NCI-H1092 treated with DMSO at 0.1 percent for 48 hours (cell line): Measurements from ENCODE around the gene ARHGAP9.
"Not testable (repeated sequence)": the region's sequence is repeated elsewhere in the genome, so short reads cannot be mapped to it uniquely, and the experiment has no call there.

Source experiments
- DNase-seq: peaks from one replicate; lab custom pipeline; 2025; lab: John Stamatoyannopoulos, UW

ARHGAP9 gene

GRCh38 chr12:57479376-57480115 is at the start of gene ARHGAP9:
Gene ARHGAP9, minus strand, starts transcription at chr12:57479866. Its CDS starts 460 bp downstream, at chr12:57479406.
- DNase-seq = no peak

DNA sequence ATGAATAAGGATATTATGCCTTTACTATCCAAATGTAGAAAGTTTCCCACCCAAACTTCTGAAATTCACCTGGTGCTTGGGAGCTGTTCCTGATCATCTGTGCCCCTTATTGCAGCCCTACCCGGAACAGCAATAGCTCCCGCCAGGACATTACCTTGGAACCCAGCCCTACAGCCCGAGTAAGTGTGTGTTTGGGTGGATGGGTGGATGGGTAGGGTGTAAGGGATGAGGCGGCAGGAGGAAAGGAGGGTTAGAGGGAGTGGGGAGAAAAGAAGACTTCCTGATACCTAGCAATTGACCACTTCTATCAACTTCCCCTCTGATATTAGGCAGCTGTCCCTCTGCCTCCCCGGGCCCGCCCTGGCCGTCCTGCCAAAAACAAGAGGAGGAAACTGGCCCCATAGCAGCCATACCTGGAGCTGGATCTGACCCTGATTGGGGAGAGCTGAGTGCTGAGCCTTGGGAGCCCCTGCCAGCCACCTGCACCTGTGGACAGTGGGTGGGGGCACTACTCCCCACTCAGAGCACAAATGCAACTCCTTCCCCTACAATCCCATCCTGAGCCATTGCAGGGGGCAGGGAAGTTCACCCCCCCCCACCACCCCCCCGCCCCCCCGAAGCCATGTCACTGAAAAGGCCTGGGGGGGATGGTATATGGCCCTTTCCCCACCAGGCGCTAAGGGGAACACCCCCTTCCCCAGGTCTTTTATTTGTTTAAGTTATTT is 49.3 kb upstream of the ARHGAP9 start:
- no peak for DNase-seq

- no peak for DNase-seq
Measured at GRCh38 chr12:57528176-57528575, 48.5 kb upstream of the ARHGAP9 start.

GRCh38 chr12:57527184-57527583 is 47.5 kb upstream of the ARHGAP9 start:
- DNase-seq = no peak

DNA sequence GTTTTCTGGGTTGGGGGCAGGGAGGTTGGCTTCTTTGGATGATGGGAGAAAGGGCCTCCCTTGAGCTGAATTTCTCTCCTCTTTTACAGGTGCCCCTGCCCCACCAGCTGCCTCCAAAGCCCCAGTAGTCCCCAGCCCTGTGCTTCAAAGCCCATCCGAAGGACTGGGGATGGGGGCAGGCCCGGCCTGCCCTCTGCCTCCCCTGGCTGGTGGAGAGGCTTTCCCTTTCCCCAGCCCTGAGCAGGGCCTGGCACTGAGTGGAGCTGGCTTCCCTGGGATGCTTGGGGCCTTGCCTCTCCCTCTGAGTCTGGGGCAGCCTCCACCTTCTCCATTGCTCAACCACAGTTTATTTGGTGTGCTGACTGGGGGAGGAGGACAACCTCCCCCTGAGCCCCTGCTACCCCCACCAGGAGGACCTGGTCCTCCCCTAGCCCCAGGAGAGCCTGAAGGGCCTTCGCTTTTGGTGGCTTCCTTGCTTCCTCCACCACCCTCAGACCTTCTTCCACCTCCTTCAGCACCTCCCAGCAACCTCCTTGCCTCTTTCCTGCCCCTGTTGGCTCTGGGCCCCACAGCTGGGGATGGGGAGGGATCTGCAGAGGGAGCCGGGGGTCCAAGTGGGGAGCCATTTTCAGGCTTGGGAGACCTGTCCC is 46.9 kb upstream of the ARHGAP9 start:
- DNase-seq = no peak

- no peak for DNase-seq
Measured at GRCh38 chr12:57525615-57526383, 46.1 kb upstream of the ARHGAP9 start.

GRCh38 chr12:57524814-57525614 is 45.3 kb upstream of the ARHGAP9 start:
- no peak for DNase-seq

DNA sequence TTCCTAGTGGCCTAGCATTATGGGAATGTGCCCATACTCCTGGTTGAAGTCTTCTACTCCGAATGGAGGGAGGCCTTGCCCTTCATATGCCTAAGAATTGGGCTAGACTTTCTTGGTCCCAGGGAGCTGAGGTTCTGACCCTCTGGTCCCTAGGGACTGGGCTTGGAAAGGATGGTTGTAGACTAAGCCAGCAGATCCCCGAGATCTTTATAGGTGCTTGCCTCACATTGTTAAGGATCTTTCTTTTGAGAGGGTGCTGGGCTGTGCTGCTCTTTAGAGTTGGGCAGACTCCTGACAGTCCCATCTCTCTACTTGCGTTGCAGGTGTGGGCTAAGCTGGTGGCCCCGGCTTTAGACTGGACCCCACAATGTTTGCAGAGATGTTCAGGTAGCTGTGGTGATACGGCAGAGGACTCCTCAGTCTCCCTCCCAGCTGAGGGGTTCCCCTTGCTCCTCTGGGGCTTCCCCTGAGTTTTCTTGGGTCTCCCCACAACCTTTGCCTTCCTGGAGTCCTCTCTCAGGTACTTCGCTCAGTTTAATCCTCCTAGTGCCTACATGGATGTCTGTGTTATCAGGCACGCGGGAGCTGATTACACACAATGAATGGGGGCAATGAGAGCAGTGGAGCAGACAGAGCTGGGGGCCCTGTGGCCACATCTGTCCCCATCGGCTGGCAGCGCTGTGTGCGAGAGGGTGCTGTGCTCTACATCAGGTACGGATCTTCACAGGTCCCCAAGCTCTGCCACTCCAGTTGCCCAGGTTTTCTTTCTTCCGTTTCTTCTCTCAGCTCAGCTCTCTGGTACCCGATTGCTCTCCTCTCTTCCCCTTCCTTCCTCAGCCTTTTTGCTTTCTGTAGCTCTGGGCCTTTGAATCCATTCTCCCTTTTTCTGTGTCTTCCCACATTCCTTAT is 44.3 kb upstream of the ARHGAP9 start:
- no peak for DNase-seq

DNA sequence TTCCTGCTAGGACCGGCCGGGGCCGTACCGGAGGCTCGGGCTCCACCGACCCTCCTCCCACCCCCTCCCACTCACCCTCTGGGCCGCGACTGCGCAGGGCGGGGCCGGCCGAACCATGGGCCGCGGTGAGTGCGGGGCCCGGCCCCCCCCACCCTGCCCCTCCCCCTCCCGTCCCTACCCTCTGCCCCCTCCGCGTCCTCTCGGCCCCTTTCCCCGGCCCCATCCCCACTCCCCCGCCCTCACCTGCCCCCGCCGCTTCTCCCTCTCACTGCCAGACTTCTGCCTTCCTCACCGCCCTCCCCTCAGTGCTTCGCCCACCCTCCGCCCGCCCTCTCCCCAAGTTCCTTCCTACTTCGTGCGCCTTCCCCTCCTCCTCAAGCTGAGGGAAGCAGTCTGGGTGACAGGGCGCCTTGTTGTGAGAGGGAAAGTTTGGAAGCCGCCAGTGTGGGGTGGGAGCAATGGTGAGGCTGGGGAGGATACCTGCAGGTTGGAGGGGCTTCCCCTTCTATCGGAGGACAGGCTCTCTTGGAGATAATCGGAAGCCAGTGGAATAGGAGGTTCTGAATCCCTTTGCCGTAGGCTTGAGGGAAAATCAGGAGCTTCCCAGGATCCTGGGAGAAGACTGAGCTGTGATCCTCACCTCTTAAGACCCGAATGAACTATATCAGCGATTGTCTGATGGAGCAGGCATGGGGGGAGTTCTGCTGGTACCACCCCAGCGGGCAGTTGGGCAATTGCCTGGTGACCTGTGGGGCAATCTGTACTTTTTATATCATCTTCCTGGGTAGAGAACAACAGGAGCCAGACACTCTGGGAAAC is 43.4 kb upstream of the ARHGAP9 start:
- DNase-seq = no peak

DNA sequence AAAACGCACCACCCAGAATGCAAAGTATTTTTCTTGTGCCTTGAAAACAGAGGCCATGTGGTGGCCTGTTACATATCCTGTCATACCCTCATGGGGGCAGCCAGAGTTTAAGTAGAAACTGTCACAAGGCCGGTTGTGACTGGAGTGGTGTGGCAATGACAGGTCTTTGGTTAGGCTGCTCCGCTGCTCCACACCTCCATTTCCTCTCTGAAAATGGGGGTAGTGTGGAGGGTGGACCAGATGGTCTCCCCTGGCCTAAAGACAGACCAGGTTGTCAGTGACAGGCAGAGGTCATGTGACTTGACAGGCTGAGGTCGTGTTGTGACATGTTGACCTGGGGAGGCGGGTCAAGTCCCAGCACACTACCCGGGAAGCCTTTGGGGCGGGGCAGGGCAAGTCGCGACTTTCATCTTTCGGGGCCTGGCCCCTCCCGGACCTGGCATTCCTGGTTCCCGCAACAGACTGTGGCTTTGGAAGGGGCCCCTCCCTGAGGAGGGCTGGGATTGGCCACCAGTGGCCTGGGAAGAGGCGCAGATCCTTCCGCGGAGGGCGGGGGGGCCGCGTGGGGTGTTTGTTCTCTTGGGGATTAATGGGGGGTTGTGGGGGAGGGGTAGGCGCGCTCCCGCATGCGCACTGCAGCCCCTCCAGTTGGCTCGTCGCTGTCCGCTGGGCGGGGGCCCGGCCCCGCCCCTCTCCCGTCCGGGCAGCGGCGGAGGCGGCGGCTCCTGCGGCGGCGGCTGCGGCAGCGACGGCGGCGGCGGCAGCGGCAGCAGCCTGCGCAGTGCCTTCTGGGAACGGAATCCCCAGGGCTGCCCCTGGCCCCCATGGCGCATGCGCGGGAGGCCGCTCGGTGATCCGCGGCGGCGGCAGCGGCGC is 42.6 kb upstream of the ARHGAP9 start, which contains the start of gene MBD6:
MBD6 (plus strand) TSS at position 814 of the 876 bp plus-strand sequence. CDS start 1,480 bp downstream, outside the sequence.
- peak; percentile 71 for DNase-seq

- no peak for DNase-seq
Measured at GRCh38 chr12:57521525-57522010, 41.9 kb upstream of the ARHGAP9 start.

- peak; percentile 96 for DNase-seq
Measured at GRCh38 chr12:57520053-57520818, 40.6 kb upstream of the ARHGAP9 start, which contains the start of gene DDIT3. Gene DDIT3, minus strand, starts transcription at chr12:57520514. Its CDS starts 3,108 bp downstream, at chr12:57517406.

- peak; percentile 19 for DNase-seq
Measured at GRCh38 chr12:57519796-57520052, 40.1 kb upstream of the ARHGAP9 start.

- no peak for DNase-seq
Measured at GRCh38 chr12:57518920-57519795, 39.5 kb upstream of the ARHGAP9 start.

GRCh38 chr12:57518176-57518919 is 38.7 kb upstream of the ARHGAP9 start:
- no peak for DNase-seq

DNA sequence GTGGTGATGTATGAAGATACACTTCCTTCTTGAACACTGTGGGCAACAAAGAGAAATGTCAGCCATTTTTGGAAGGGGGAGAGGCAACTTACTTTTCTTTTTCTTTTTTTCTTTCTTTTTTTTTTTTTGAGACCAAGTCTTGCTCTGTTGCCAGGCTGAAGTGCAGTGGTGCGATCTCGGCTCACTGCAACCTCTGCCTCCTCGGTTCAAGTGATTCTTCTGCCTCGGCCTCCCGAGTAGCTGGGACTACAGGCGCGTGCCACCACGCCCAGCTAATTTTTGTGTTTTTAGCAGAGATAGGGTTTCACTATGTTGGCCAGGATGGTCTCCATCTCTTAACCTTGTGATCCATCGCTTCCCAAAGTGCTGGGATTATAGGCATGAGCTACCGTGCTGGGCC is 38.1 kb upstream of the ARHGAP9 start:
- not testable (repeated sequence) for DNase-seq
